SK-N-SH treated with all-trans-retinoic acid at 6 μM for 48 hours (cell line): ENCODE measurements around the gene KIF2C.

ENCODE experiments used
- ATAC-seq: fragments of 200-7000 bp; cut with Tn5 transposase; 3 replicates; pipeline ENCODE4 v1.9.1; 2020; ENCODE audit warnings: mild to moderate bottlenecking, moderate library complexity
- BACH2 ChIP-seq: fragments of 250-450 bp; sonication (Bioruptor Pico); IDR thresholded peaks from 2 replicates; pipeline ENCODE4 v1.9.0; 2021; ENCODE audit warnings: mild to moderate bottlenecking, borderline replicate concordance
- CSDC2 ChIP-seq: fragments of 250-450 bp; sonication (Bioruptor Pico); IDR thresholded peaks from 2 replicates; pipeline ENCODE4 v1.5.0; 2020; ENCODE audit warnings: mild to moderate bottlenecking, moderate library complexity
- OSR1 ChIP-seq: fragments of 250-450 bp; sonication (Bioruptor Pico); IDR thresholded peaks from 2 replicates; pipeline ENCODE4 v1.8.0; 2022; ENCODE audit warnings: moderate library complexity, mild to moderate bottlenecking, inconsistent platforms
- PPARA ChIP-seq: fragments of 250-450 bp; sonication (Bioruptor Pico); IDR thresholded peaks from 2 replicates; pipeline ENCODE4 v1.5.0; 2020; ENCODE audit warnings: mild to moderate bottlenecking, borderline replicate concordance
- ZC3H10 ChIP-seq: fragments of 250-450 bp; sonication (Bioruptor Pico); IDR thresholded peaks from 2 replicates; pipeline ENCODE4 v1.5.1; 2021; ENCODE audit warnings: mild to moderate bottlenecking, moderate library complexity
- ZFP3 ChIP-seq: fragments of 250-450 bp; sonication (Bioruptor Pico); IDR thresholded peaks from 2 replicates; pipeline ENCODE4 v1.5.0; 2020; ENCODE audit warnings: mild to moderate bottlenecking, moderate library complexity
- ZNF565 ChIP-seq: fragments of 450-650 bp; formaldehyde crosslinking; conservative IDR thresholded peaks from 2 replicates; pipeline ENCODE4 v1.5.0; 2020; ENCODE audit warnings: low read depth, mild to moderate bottlenecking, moderate library complexity
- ZNF8 ChIP-seq: fragments of 450-650 bp; formaldehyde crosslinking; IDR thresholded peaks from 2 replicates; pipeline ENCODE4 v1.5.0; 2020; ENCODE audit warnings: mild to moderate bottlenecking, moderate library complexity
- TF ChIP-seq, protein P1 (sequence below): fragments of 250-450 bp; sonication (Bioruptor Pico); IDR thresholded peaks from 2 replicates; pipeline ENCODE4 v1.8.0; 2020; ENCODE audit warnings: mild to moderate bottlenecking, moderate library complexity, borderline replicate concordance
- TF ChIP-seq, protein P2 (sequence below): fragments of 250-450 bp; sonication (Bioruptor Pico); IDR thresholded peaks from 2 replicates; pipeline ENCODE4 v1.5.1; 2021; ENCODE audit warnings: mild to moderate bottlenecking, moderate library complexity
- TF ChIP-seq, protein P3 (sequence below): fragments of 250-450 bp; sonication (Bioruptor Pico); IDR thresholded peaks from 2 replicates; pipeline ENCODE4 v1.5.0; 2020; ENCODE audit warnings: mild to moderate bottlenecking, moderate library complexity
- TF ChIP-seq, protein P4 (sequence below): fragments of 250-450 bp; sonication (Bioruptor Pico); IDR thresholded peaks from 2 replicates; pipeline ENCODE4 v1.8.0; 2021; ENCODE audit warnings: low read depth, mild to moderate bottlenecking, moderate library complexity, borderline replicate concordance

The KIF2C gene

DNA sequence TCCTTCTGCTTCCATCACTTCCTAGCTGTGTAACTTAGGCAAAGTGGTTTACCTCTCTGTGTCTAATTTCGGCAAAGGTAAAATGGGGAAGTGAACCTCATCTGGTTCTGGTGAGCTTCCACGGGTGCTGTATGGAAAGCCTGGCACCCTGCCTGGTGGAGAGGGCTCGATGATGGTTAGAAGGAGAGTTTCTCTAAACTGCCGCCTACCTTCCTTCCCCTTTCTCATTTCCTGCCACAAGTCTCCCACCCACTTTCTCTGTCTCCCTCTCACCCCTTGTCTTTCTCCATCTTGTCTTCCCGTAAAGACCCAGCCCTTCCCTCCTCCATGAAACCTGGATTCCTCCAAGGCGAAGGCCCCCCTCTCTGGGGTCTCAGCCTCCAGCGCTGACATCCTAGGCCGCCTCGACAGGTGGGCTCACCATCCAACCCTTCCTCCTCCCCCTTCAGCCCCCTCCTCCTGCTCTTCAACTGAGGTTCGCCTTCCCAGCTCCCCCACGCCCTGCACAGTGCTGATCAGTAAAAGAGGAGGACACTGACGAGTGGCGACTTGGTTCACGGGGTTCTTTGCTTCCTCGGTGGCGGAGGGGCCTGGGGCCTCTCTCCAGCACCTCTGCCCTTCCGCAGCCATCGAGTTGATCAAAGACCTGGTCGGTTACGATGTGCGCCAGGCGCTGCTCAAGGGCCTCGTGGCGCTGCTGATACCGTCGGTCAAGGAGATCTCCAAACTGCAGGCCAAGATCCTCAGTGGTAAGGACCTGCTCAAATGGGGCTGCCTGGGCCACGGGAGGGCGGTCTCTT lies 15.9 kb upstream of the KIF2C start:
- TF ChIP-seq, protein P1, sequence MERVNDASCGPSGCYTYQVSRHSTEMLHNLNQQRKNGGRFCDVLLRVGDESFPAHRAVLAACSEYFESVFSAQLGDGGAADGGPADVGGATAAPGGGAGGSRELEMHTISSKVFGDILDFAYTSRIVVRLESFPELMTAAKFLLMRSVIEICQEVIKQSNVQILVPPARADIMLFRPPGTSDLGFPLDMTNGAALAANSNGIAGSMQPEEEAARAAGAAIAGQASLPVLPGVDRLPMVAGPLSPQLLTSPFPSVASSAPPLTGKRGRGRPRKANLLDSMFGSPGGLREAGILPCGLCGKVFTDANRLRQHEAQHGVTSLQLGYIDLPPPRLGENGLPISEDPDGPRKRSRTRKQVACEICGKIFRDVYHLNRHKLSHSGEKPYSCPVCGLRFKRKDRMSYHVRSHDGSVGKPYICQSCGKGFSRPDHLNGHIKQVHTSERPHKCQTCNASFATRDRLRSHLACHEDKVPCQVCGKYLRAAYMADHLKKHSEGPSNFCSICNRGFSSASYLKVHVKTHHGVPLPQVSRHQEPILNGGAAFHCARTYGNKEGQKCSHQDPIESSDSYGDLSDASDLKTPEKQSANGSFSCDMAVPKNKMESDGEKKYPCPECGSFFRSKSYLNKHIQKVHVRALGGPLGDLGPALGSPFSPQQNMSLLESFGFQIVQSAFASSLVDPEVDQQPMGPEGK (CRISPR knock-in tag), result no peak
- no peak for ATAC-seq

DNA sequence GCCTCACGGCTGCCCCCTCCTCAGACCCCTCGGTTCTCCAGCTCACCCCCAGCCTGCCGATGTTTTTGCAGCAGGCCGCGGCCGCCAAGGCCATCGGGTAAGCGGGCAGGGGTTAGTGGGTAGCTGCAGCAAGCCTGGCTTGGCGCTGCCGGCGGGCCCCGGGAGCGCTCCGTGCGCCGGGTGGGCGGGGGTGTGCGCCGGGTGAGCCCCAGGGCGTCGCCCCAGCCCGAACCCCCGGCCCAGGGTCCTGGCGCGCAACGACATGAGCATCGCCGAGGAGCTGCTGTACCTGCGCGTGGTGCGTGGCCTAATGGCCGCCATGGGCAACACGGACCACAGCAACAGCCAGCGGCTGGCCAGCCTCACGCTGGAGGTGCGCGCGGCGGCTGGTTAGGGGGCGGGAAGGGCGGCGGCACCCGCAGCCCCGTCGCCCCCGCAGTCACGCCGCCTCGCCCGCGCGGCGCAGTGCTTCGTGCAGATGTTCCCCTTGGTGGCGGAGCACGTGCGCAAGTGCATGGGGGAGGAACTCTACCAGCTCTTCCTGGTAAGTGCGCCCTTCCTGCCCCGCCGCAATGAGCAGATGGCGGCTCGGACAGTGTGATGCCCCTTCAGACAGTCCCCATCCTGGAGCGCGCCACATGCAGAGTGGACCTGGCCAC lies 15.2 kb upstream of the KIF2C start:
- TF ChIP-seq ZNF8 (CRISPR knock-in tag) (no peak), ZNF565 (CRISPR knock-in tag) (no peak), OSR1 (CRISPR knock-in tag) (no peak), ZFP3 (CRISPR knock-in tag) (no peak), PPARA (no peak)
- TF ChIP-seq, protein P2, sequence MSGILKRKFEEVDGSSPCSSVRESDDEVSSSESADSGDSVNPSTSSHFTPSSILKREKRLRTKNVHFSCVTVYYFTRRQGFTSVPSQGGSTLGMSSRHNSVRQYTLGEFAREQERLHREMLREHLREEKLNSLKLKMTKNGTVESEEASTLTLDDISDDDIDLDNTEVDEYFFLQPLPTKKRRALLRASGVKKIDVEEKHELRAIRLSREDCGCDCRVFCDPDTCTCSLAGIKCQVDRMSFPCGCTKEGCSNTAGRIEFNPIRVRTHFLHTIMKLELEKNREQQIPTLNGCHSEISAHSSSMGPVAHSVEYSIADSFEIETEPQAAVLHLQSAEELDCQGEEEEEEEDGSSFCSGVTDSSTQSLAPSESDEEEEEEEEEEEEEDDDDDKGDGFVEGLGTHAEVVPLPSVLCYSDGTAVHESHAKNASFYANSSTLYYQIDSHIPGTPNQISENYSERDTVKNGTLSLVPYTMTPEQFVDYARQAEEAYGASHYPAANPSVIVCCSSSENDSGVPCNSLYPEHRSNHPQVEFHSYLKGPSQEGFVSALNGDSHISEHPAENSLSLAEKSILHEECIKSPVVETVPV (CRISPR knock-in tag), result no peak
- ATAC-seq, result no peak

DNA sequence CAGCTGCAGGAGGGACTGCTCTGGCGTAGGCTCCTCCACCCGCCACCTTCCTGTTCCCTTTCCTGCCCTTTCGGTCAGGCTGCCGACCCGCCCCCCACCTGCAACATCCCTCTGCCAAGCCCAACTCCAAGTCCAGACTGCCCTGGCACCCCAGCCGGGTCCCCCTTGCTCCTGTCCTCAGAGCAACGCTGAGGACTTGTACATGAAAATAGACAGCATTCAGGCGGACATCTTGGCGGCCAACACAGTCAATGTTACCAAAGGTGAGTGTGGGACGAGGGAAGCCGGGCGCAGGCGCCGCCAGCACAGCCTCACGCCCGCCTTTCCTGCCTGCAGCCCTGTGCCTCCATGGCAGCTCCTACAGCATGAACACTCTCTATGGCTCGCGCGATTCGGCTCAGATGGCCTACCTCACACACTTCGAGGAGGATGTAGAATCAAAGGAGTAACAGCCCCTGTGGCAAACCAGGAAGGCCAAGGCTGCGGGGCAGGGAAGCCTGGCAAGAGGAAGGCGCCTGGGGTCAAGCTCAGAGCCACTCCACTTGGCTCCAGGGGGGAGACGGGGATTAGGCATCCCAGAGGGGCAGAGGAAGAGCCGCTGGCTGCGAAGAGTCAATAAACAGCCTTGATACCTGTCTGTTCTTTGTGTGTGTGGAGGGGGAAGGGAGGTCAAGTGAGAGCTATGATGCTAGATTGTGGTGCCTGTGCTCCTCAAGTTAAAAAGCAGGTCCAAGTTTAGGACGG lies 14.5 kb upstream of the KIF2C start:
- no peak for ATAC-seq
- TF ChIP-seq, protein P1 (CRISPR knock-in tag), result no peak
- TF ChIP-seq PPARA, result no peak
- TF ChIP-seq, protein P2 (CRISPR knock-in tag), result no peak
- TF ChIP-seq, protein P3, sequence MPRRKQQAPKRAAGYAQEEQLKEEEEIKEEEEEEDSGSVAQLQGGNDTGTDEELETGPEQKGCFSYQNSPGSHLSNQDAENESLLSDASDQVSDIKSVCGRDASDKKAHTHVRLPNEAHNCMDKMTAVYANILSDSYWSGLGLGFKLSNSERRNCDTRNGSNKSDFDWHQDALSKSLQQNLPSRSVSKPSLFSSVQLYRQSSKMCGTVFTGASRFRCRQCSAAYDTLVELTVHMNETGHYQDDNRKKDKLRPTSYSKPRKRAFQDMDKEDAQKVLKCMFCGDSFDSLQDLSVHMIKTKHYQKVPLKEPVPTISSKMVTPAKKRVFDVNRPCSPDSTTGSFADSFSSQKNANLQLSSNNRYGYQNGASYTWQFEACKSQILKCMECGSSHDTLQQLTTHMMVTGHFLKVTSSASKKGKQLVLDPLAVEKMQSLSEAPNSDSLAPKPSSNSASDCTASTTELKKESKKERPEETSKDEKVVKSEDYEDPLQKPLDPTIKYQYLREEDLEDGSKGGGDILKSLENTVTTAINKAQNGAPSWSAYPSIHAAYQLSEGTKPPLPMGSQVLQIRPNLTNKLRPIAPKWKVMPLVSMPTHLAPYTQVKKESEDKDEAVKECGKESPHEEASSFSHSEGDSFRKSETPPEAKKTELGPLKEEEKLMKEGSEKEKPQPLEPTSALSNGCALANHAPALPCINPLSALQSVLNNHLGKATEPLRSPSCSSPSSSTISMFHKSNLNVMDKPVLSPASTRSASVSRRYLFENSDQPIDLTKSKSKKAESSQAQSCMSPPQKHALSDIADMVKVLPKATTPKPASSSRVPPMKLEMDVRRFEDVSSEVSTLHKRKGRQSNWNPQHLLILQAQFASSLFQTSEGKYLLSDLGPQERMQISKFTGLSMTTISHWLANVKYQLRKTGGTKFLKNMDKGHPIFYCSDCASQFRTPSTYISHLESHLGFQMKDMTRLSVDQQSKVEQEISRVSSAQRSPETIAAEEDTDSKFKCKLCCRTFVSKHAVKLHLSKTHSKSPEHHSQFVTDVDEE (CRISPR knock-in tag), result no peak
- TF ChIP-seq, protein P4, sequence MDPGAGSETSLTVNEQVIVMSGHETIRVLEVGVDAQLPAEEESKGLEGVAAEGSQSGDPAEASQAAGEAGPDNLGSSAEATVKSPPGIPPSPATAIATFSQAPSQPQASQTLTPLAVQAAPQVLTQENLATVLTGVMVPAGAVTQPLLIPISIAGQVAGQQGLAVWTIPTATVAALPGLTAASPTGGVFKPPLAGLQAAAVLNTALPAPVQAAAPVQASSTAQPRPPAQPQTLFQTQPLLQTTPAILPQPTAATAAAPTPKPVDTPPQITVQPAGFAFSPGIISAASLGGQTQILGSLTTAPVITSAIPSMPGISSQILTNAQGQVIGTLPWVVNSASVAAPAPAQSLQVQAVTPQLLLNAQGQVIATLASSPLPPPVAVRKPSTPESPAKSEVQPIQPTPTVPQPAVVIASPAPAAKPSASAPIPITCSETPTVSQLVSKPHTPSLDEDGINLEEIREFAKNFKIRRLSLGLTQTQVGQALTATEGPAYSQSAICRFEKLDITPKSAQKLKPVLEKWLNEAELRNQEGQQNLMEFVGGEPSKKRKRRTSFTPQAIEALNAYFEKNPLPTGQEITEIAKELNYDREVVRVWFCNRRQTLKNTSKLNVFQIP, result no peak
- no peak for TF ChIP-seq OSR1 (CRISPR knock-in tag)
- TF ChIP-seq, all 23 proteins: peak for 0

DNA sequence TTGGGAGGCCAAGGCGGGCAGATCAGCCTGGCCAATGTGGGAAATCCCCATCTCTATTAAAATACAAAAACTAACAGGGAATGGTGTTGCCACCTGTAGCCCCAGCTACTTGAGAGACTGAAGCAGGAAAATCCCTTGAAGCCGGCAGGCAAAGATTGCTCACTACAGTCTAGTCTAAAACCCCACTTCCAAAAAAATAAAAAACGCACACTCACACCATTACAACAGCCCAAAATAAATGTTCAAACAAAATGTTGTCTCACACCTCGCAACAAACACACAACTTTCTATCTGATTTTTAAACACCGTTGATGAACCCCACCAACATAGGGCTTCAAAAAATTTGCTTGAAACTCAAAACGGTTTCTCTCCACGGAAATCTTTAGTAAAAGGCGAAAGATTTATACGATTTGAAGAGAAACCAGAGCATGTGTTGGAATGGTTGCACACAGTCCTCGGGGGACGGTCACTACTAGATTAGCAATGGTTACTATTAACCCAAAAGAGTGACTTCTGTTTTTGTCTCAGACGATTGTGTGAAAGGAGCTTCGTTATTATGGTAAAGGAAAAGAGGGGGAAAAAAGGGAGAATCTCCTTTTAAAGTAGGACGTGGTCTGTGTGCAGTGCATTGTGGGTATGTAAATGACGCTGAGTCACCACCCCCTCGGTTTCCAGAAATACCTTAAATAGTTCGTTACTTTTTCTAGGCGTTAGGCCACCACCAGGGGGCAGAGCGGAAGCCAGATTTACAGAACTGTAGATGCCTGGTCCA lies 8.7 kb upstream of the KIF2C start, which contains the start of gene RNU5D-1:
TSS of gene RNU5D-1 (minus strand) at position 430 of the 772 bp plus-strand sequence.
- ATAC-seq, result peak; percentile 91
- TF ChIP-seq CSDC2 (peak; percentile 96; the same call in 1 of the 2 replicates), BACH2 (CRISPR knock-in tag) (0 out of 2 replicates have a peak, but pooled peaks have one; percentile 34), ZNF565 (CRISPR knock-in tag) (peak; percentile 82; the same call in 1 of the 2 replicates), ZC3H10 (CRISPR knock-in tag) (peak; percentile 99), ZFP3 (CRISPR knock-in tag) (peak; percentile 84; the same call in 1 of the 2 replicates)
- TF ChIP-seq, protein P2 (CRISPR knock-in tag), result peak; percentile 100
- TF ChIP-seq, protein P3 (CRISPR knock-in tag), result peak; percentile 85
